ENCODE measurements around the gene RNF7.
A peak's percentile ranks its signal among the peaks of the same experiment; 100 is the strongest.

The RNF7 gene

DNA sequence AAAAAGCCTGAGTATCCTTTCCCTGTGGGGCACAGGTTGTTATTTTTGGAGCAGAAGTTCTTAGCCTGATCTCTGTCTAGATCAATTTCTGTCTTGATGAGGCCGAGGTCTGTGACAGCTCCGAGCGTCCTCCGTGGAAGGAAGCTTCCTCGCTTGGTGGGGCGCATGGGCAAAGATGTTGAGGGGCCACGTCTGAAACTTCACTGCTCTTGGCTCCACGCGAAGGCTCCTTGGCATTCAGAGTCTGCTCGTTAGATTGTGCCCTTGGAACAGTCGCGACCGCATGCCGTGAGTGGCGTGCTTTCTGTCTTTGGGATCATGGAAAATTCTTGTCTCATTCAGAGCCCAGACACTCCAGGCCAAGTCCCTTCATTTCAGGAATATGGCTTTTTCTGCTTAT is 38.8 kb downstream of the RNF7 start:
- no peaks in the 10 kb centered on the region for H3K36me3 ChIP-seq (ENCODE audit: control insufficient read depth in 4 of 4, insufficient read depth in 4 of 4, low read length in 3 of 4)
- ChIA-PET POLR2A (interaction anchor here (1.1 kb wide), 1 partner anchor 11 kb away, joined by 3 read pairs; no protein-coding TSS in a partner anchor), CTCF (interaction anchor here (1.3 kb wide), 1 partner anchor 39 kb away, joined by 4 read pairs; no protein-coding TSS in a partner anchor)
- 97% methylated on average over 13 of the region's 15 CpGs for WGBS (ENCODE audit: insufficient coverage)
- H3K4me1 ChIP-seq (ENCODE audit: control extremely low read depth in 1 of 4, control insufficient read depth in 4 of 4, insufficient read depth in 4 of 4, low read length in 3 of 4): no peaks in the 10 kb centered on the region
- no peak for DNase-seq
- no peaks in the 10 kb centered on the region for H3K9me3 ChIP-seq (ENCODE audit: control extremely low read depth in 1 of 5, control insufficient read depth in 4 of 5, insufficient read depth in 2 of 5, low read depth in 1 of 5, low read length in 4 of 5)
- no peak overlapping the region for H3K27ac ChIP-seq (ENCODE audit: insufficient read depth in 1 of 2, low read depth in 1 of 2, low read length in 2 of 2, poor library complexity in 1 of 2, severe bottlenecking in 2 of 2)
- no peaks in the 10 kb centered on the region for H3K27me3 ChIP-seq (replicated peaks in 2 of 5; ENCODE audit: control insufficient read depth in 4 of 5, insufficient read depth in 5 of 5, low read length in 4 of 5)
- no peak overlapping the region for H3K4me3 ChIP-seq (ENCODE audit: control insufficient read depth in 1 of 7, extremely low read depth in 1 of 7, insufficient read depth in 4 of 7, low read depth in 2 of 7, low read length in 6 of 7)

DNA sequence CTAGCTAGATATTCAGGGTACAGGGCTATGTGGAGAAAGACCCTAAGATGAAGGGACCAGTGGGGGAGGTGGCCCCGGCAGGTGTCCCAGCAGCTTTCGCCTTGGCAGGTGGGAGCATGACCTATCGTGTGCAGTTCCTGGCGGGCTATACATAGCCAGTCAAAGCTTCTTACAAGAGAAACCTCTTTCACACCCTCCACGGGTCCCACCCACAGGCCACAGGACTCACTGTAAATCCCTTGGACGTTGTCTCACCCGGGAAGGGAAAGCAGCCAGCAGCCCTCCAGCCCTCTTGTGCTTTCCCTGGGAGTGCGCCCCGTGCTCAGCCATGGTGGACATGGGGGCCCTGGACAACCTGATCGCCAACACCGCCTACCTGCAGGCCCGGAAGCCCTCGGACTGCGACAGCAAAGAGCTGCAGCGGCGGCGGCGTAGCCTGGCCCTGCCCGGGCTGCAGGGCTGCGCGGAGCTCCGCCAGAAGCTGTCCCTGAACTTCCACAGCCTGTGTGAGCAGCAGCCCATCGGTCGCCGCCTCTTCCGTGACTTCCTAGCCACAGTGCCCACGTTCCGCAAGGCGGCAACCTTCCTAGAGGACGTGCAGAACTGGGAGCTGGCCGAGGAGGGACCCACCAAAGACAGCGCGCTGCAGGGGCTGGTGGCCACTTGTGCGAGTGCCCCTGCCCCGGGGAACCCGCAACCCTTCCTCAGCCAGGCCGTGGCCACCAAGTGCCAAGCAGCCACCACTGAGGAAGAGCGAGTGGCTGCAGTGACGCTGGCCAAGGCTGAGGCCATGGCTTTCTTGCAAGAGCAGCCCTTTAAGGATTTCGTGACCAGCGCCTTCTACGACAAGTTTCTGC is 40.1 kb downstream of the RNF7 start:
- H3K9me3 ChIP-seq (ENCODE audit: control extremely low read depth in 1 of 5, control insufficient read depth in 4 of 5, insufficient read depth in 2 of 5, low read depth in 1 of 5, low read length in 4 of 5): no peaks in the 10 kb centered on the region
- POLR2A ChIA-PET: interaction anchor here (0.6 kb wide), 1 partner anchor 8 kb away, joined by 5 read pairs; no protein-coding TSS in a partner anchor
- CTCF ChIA-PET: interaction anchor here (0.7 to 1.3 kb wide), 2 partner anchors 13 to 38 kb away, joined by 3 to 4 read pairs; no protein-coding TSS in a partner anchor
- no peaks in the 10 kb centered on the region for H3K27me3 ChIP-seq (replicated peaks in 2 of 5; ENCODE audit: control insufficient read depth in 4 of 5, insufficient read depth in 5 of 5, low read length in 4 of 5)
- DNase-seq: no peak
- over 99% methylated on average over 39 of the region's 42 CpGs for WGBS (ENCODE audit: insufficient coverage)
- H3K4me3 ChIP-seq (ENCODE audit: control insufficient read depth in 1 of 7, extremely low read depth in 1 of 7, insufficient read depth in 4 of 7, low read depth in 2 of 7, low read length in 6 of 7): no peak overlapping the region
- no peaks in the 10 kb centered on the region for H3K4me1 ChIP-seq (ENCODE audit: control extremely low read depth in 1 of 4, control insufficient read depth in 4 of 4, insufficient read depth in 4 of 4, low read length in 3 of 4)
- no peak overlapping the region for H3K27ac ChIP-seq (ENCODE audit: insufficient read depth in 1 of 2, low read depth in 1 of 2, low read length in 2 of 2, poor library complexity in 1 of 2, severe bottlenecking in 2 of 2)
- H3K36me3 ChIP-seq (ENCODE audit: control insufficient read depth in 4 of 4, insufficient read depth in 4 of 4, low read length in 3 of 4): no peaks in the 10 kb centered on the region

DNA sequence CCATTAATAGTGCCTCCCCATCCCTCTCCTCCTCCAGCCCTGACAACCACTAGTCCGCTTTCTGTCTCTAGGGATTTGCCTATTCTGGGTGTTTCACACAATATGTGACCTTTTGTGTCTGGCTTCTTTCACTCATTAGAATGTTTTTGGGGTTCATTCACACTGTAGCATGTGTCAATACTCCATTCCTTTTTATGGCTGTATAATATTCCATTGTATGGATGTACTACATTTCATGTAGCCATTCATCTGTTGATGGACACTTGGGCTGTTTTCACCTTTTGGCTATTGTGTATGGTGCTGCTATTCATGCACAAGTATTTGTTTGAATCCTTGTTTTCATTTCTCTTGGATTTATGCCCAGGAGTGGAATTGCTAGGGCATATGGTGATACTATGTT is 41.6 kb downstream of the RNF7 start:
- Histone ChIP-seq H3K9me3 (ENCODE audit: control extremely low read depth in 1 of 5, control insufficient read depth in 4 of 5, insufficient read depth in 2 of 5, low read depth in 1 of 5, low read length in 4 of 5) (no peaks in the 10 kb centered on the region), H3K4me1 (ENCODE audit: control extremely low read depth in 1 of 4, control insufficient read depth in 4 of 4, insufficient read depth in 4 of 4, low read length in 3 of 4) (peaks cover 0 to 12% (median 6%) of the 10 kb centered on the region in 4 experiments), H3K4me3 (ENCODE audit: control insufficient read depth in 1 of 7, extremely low read depth in 1 of 7, insufficient read depth in 4 of 7, low read depth in 2 of 7, low read length in 6 of 7) (no peak overlapping the region), H3K27ac (ENCODE audit: insufficient read depth in 1 of 2, low read depth in 1 of 2, low read length in 2 of 2, poor library complexity in 1 of 2, severe bottlenecking in 2 of 2) (no peak overlapping the region), H3K27me3 (replicated peaks in 2 of 5; ENCODE audit: control insufficient read depth in 4 of 5, insufficient read depth in 5 of 5, low read length in 4 of 5) (no peaks in the 10 kb centered on the region), H3K36me3 (ENCODE audit: control insufficient read depth in 4 of 4, insufficient read depth in 4 of 4, low read length in 3 of 4) (no peaks in the 10 kb centered on the region)
- DNase-seq: no peak
- ChIA-PET POLR2A (no interaction called here), CTCF (no interaction called here)
- WGBS (ENCODE audit: insufficient coverage): 80% methylated on average over 1 of the region's 1 CpG

DNA sequence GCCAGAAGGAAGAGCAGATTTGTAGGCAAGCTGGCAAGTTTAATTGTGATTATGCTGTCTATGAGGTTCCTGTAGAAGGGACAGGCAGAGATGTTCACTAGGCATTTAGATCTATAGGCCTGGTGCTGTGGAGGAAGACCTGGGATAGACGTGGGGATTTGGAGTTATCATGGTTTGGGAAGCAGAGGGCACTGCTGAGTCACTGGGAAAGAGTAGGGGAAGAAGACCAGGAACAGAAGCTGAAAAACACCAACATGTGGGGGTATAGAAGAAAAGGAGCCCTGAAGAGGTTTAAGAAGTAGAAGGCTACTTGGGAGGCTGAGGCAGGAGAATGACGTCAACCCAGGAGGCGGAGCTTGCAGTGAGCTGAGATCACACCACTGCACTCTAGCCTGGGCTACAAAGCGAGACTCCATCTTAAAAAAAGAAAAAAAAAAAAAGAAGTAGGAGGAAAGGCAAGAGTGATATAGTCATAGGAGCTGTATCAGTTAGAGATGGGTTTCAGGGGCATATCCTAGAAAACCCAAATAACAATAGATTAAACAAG is 44.4 kb downstream of the RNF7 start:
- no peaks in the 10 kb centered on the region for H3K9me3 ChIP-seq (ENCODE audit: control extremely low read depth in 1 of 5, control insufficient read depth in 4 of 5, insufficient read depth in 2 of 5, low read depth in 1 of 5, low read length in 4 of 5)
- H3K4me1 ChIP-seq (ENCODE audit: control extremely low read depth in 1 of 4, control insufficient read depth in 4 of 4, insufficient read depth in 4 of 4, low read length in 3 of 4): peaks cover 0 to 16% (median 6%) of the 10 kb centered on the region in 4 experiments
- H3K4me3 ChIP-seq (ENCODE audit: control insufficient read depth in 1 of 7, extremely low read depth in 1 of 7, insufficient read depth in 4 of 7, low read depth in 2 of 7, low read length in 6 of 7): no peak overlapping the region
- no peak overlapping the region for H3K27ac ChIP-seq (ENCODE audit: insufficient read depth in 1 of 2, low read depth in 1 of 2, low read length in 2 of 2, poor library complexity in 1 of 2, severe bottlenecking in 2 of 2)
- no peaks in the 10 kb centered on the region for H3K36me3 ChIP-seq (ENCODE audit: control insufficient read depth in 4 of 4, insufficient read depth in 4 of 4, low read length in 3 of 4)
- ChIA-PET CTCF (interaction anchor here (0.9 to 2.0 kb wide), 2 partner anchors 42 to 93 kb away, joined by 3 to 8 read pairs; no protein-coding TSS in a partner anchor), POLR2A (interaction anchor here (0.6 kb wide), 1 partner anchor 49 kb away, joined by 3 read pairs; no protein-coding TSS in a partner anchor)
- DNase-seq: no peak
- WGBS (ENCODE audit: insufficient coverage): 100% methylated on average over 1 of the region's 4 CpGs
- H3K27me3 ChIP-seq (replicated peaks in 2 of 5; ENCODE audit: control insufficient read depth in 4 of 5, insufficient read depth in 5 of 5, low read length in 4 of 5): no peaks in the 10 kb centered on the region

DNA sequence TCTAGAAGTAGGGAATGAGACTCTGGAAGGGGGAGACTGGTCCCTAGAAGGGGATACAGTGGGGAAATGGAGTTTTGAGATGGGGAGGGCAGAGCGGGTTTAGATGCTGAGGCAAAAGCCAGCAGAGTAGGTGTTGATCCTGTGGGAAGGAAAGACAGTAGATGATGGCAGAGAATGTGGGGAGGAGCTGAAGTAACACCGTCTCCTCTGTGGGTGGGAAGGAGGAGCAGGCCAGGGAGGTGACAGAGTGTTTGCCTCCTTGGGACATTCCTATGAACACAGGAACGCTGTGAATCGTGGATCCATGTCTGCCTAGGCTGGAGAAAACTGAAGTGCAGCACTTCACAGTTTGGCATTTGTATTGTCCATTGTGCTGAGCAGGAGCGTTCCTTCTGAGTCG is 45.5 kb downstream of the RNF7 start:
- DNase-seq: no peak
- no peak overlapping the region for H3K4me3 ChIP-seq (ENCODE audit: control insufficient read depth in 1 of 7, extremely low read depth in 1 of 7, insufficient read depth in 4 of 7, low read depth in 2 of 7, low read length in 6 of 7)
- H3K36me3 ChIP-seq (ENCODE audit: control insufficient read depth in 4 of 4, insufficient read depth in 4 of 4, low read length in 3 of 4): no peaks in the 10 kb centered on the region
- ChIA-PET CTCF (interaction anchor here (1.1 to 2.0 kb wide), 3 partner anchors 11 to 43 kb away, joined by 3 to 8 read pairs (median 3); no protein-coding TSS in a partner anchor), POLR2A (no interaction called here)
- H3K9me3 ChIP-seq (ENCODE audit: control extremely low read depth in 1 of 5, control insufficient read depth in 4 of 5, insufficient read depth in 2 of 5, low read depth in 1 of 5, low read length in 4 of 5): no peaks in the 10 kb centered on the region
- WGBS (ENCODE audit: insufficient coverage): 97% methylated on average over 6 of the region's 6 CpGs
- H3K4me1 ChIP-seq (ENCODE audit: control extremely low read depth in 1 of 4, control insufficient read depth in 4 of 4, insufficient read depth in 4 of 4, low read length in 3 of 4): peaks cover 0 to 16% (median 6%) of the 10 kb centered on the region in 4 experiments
- H3K27ac ChIP-seq (ENCODE audit: insufficient read depth in 1 of 2, low read depth in 1 of 2, low read length in 2 of 2, poor library complexity in 1 of 2, severe bottlenecking in 2 of 2): no peak overlapping the region
- no peaks in the 10 kb centered on the region for H3K27me3 ChIP-seq (replicated peaks in 2 of 5; ENCODE audit: control insufficient read depth in 4 of 5, insufficient read depth in 5 of 5, low read length in 4 of 5)

DNA sequence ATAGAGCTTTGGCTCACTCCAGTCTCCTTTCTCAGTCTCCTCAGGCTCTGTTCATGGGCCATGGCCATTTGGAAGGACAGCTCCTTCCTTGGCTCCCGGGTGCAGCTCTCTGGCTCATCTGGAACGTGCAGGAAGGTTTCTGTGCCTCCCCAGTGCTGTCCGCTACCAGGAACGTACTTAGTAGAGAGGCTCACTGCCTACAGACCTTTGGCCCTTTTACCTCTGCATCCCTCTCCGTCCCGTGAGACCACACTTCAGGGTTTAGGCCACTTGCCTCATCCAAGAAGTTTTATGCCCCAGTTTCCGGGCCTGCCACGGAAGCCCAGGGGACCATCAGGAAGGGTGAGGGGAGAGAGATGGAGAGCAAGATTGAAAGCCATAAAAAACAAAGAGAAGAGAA is 46.0 kb downstream of the RNF7 start:
- ChIA-PET CTCF (interaction anchor here (0.9 to 1.9 kb wide), 6 partner anchors 12 to 91 kb away, joined by 3 to 5 read pairs (median 4); no protein-coding TSS in a partner anchor), POLR2A (no interaction called here)
- no peaks in the 10 kb centered on the region for H3K27me3 ChIP-seq (replicated peaks in 2 of 5; ENCODE audit: control insufficient read depth in 4 of 5, insufficient read depth in 5 of 5, low read length in 4 of 5)
- H3K9me3 ChIP-seq (ENCODE audit: control extremely low read depth in 1 of 5, control insufficient read depth in 4 of 5, insufficient read depth in 2 of 5, low read depth in 1 of 5, low read length in 4 of 5): no peaks in the 10 kb centered on the region
- 66% methylated on average over 8 of the region's 8 CpGs for WGBS (ENCODE audit: insufficient coverage)
- H3K36me3 ChIP-seq (ENCODE audit: control insufficient read depth in 4 of 4, insufficient read depth in 4 of 4, low read length in 3 of 4): no peaks in the 10 kb centered on the region
- peaks cover 0 to 16% (median 6%) of the 10 kb centered on the region in 4 experiments for H3K4me1 ChIP-seq (ENCODE audit: control extremely low read depth in 1 of 4, control insufficient read depth in 4 of 4, insufficient read depth in 4 of 4, low read length in 3 of 4)
- no peak overlapping the region for H3K4me3 ChIP-seq (ENCODE audit: control insufficient read depth in 1 of 7, extremely low read depth in 1 of 7, insufficient read depth in 4 of 7, low read depth in 2 of 7, low read length in 6 of 7)
- H3K27ac ChIP-seq (ENCODE audit: insufficient read depth in 1 of 2, low read depth in 1 of 2, low read length in 2 of 2, poor library complexity in 1 of 2, severe bottlenecking in 2 of 2): peak overlapping the region in 1 of 2 experiments; percentile 28
- no peak for DNase-seq

DNA sequence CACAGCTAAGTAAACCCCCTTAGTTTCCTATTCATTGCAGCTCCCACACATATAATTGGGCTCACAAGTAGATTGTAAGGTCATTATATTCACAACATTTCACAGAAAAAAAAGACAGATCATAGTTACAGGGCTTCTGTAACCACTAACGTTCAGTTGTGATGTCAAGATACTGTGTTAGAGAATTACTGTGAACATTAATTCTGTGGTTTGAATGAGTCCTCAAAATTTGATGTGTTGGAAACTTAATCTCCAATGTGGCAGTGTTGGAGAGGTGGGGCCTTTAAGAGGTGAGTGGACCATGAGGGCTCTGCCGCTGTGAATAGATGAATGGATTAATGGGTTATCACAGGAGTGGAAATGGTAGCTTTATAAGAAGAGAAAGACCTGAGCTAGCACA is 46.4 kb downstream of the RNF7 start:
- POLR2A ChIA-PET: no interaction called here
- H3K27me3 ChIP-seq (replicated peaks in 2 of 5; ENCODE audit: control insufficient read depth in 4 of 5, insufficient read depth in 5 of 5, low read length in 4 of 5): no peaks in the 10 kb centered on the region
- H3K27ac ChIP-seq (ENCODE audit: insufficient read depth in 1 of 2, low read depth in 1 of 2, low read length in 2 of 2, poor library complexity in 1 of 2, severe bottlenecking in 2 of 2): peak overlapping the region in 1 of 2 experiments; percentile 28
- no peaks in the 10 kb centered on the region for H3K36me3 ChIP-seq (ENCODE audit: control insufficient read depth in 4 of 4, insufficient read depth in 4 of 4, low read length in 3 of 4)
- H3K9me3 ChIP-seq (ENCODE audit: control extremely low read depth in 1 of 5, control insufficient read depth in 4 of 5, insufficient read depth in 2 of 5, low read depth in 1 of 5, low read length in 4 of 5): no peaks in the 10 kb centered on the region
- H3K4me3 ChIP-seq (ENCODE audit: control insufficient read depth in 1 of 7, extremely low read depth in 1 of 7, insufficient read depth in 4 of 7, low read depth in 2 of 7, low read length in 6 of 7): no peak overlapping the region
- no CpG with 5 or more reads among the region's 2 CpGs for WGBS (ENCODE audit: insufficient coverage)
- peak; percentile 26 to 83 (median 71) for DNase-seq
- H3K4me1 ChIP-seq (ENCODE audit: control extremely low read depth in 1 of 4, control insufficient read depth in 4 of 4, insufficient read depth in 4 of 4, low read length in 3 of 4): peaks cover 0 to 16% (median 6%) of the 10 kb centered on the region in 4 experiments
- CTCF ChIA-PET: interaction anchor here (0.9 to 1.9 kb wide), 5 partner anchors 15 to 91 kb away, joined by 3 to 5 read pairs (median 4); no protein-coding TSS in a partner anchor
